Glomerular visceral epithelial cell (primary cell): Measurements from ENCODE around the gene COMMD3.

Experiments used
- DNase-seq: peaks from one replicate; pipeline ENCODE4 v3.0.0-alpha.2; 2016; ENCODE audit errors: extremely low spot score

COMMD3 gene

DNA sequence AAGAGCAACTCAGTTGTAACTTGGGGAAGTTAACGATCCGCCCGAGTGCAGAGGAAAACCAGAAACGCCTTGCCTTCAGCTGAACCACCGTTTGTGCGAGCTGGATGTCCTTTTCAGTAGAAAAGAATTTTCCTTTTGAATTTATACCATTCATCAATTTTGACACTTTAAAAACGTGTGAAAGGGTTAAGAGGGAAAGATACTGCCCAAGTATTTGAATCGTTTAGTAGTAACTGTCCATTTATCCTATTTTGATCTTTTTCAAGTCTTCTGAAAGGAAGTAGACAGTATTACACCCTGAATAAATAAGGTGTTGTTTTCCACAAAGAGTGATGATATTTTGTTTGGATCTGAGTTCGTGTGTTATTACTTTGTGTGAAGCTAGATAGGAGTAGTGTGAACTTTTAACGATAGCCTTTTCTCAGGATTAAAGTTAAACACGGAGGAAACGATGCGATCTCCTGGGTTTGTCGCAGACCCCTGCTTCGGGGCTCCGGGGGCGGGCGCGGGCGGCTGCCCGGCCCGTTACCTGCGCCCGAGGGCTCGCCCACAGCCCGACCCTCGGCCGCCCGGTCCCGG, 3.9 kb downstream of the COMMD3 start:
- no peak for DNase-seq

GRCh38 chr10:22320591-22321155, 4.5 kb downstream of the COMMD3 start, which contains the start of gene BMI1:
BMI1 (plus strand) TSS chr10:22321099; CDS start chr10:22326450, 5,351 bp downstream.
- DNase-seq = peak; percentile 83

DNA sequence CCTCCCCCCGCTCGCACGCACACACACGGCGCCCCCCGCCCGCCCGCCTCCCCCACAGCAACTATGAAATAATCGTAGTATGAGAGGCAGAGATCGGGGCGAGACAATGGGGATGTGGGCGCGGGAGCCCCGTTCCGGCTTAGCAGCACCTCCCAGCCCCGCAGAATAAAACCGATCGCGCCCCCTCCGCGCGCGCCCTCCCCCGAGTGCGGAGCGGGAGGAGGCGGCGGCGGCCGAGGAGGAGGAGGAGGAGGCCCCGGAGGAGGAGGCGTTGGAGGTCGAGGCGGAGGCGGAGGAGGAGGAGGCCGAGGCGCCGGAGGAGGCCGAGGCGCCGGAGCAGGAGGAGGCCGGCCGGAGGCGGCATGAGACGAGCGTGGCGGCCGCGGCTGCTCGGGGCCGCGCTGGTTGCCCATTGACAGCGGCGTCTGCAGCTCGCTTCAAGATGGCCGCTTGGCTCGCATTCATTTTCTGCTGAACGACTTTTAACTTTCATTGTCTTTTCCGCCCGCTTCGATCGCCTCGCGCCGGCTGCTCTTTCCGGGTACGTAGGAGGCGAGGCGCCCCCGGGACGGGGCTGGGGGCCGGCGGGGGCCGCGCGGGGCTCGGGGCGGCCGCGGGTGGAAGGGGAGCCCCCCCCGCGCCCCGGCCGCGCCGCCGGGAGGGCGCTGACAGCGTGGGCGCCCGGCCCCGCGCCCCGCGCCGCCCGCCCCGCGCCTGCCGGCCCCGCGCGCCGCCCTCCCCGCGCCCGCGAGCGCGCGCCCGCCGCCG, 5.2 kb downstream of the COMMD3 start:
- peak; percentile 71 for DNase-seq

- no peak for DNase-seq
Observed at GRCh38 chr10:22321924-22322640, 5.9 kb downstream of the COMMD3 start.

DNA sequence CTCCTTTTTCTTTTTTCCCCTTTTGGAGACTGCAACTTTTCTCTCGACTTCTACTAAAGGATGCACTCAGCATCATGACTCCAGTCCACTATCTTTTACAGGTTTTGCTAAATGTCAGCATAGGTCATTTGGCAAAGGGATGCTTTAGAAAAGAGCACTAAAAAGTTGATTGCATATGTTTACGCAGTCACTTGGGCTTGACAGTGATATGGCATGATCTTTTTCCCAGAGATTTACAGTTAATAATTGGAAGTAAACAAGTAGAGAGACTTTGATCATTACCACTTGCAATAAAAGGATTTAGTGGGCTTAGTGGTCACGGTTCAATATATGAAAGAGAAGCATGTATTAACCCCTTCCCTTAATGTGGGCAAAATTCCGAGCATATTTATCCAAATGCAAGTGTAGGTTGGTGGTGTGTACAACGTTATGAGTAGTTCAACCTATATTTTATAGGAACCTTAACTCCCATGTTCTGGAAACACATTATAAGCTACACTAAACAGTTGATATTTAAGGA, 6.5 kb downstream of the COMMD3 start:
- DNase-seq = no peak

- no peak for DNase-seq
Observed at GRCh38 chr10:22323538-22324305, 7.5 kb downstream of the COMMD3 start.

DNA sequence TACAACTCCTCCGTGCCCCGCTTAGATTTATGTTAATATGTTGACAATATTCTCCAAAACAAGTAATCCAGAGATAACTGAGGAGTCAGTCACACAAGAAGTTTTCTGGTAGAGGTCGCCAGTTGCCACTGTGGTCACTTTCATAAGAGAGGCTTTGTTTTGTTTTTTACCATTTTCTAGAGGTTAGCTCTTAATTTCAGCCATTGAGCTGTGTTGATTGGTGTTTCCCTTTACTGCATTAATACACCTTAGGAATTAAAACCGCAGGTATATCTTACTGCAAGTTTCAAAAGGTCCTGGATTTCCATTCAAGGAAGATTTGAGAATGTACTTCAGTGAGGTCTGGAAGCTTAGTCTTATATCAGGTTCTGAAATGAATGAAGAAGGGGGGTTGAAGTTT, 8.2 kb downstream of the COMMD3 start:
- DNase-seq = no peak

GRCh38 chr10:22324893-22325271, 8.7 kb downstream of the COMMD3 start:
- no peak for DNase-seq

- DNase-seq = peak; percentile 75
Observed at GRCh38 chr10:22325272-22326144, 9.3 kb downstream of the COMMD3 start.

- no peak for DNase-seq
Observed at GRCh38 chr10:22326145-22326702, 10.0 kb downstream of the COMMD3 start.

GRCh38 chr10:22329150-22329549, 13.0 kb downstream of the COMMD3 start:
- no peak for DNase-seq

DNA sequence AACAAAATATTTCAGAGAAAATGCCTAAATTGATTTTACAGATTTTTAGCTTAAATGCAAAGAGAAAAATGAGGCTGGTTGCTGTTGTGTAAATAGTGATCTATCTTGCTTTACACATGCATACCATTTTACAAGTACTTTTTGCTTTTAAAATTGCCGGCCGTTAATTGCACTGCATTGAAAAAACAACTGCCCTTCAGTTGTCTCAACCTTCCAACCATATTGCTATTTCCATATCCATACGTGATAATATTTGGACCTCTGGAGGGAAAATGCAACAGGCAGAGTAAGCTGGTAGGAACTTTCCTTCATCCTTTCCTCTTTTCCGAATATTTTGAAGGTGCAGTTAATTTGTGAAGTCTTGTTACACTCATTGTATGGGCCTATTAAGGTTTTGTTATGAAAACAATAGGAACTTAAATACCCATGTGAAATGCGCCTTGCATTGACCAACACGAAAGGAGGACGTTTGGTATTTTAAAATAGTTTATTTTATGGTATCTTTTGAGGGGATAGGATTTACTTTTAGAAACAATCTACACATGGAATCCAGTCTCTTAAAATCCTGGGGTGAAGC, 16.0 kb downstream of the COMMD3 start:
- DNase-seq = no peak

DNA sequence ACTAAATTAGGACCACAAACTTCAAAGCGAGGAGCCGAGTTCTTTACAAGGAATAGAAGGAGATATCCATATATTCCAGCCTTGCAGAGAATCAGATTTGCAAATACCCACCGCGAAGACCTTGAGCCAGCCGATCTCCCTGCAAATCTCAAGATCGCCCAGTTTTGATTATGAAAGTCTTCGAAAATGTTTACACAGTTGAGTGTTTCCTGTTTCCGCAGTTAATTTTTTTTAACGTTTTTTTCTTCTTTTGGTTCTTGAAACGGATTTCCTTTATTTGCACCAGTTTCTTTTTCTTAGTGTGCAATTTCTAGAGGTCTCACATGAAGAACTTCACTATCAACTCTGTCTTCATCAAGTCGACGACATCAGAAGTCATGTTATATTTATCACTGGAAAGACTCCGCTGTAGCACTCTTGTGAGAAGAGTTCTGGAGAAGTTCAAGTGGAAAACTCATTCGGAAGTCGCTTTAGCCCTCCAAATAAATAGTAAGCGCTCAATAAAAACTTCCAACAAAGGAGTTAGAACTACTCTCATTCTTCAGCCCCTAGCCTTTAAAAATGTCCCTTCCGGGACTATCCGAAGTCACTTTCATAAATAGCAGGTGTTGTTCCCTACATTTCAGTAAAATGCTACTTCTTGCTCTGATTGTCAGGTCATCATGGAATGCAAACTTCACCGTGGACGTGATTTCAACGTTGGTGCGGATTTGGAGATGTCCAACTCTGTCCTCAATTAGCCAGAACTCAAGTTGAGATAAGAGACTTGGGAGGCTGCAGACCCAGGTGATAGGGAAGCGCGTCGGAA, 17.2 kb downstream of the COMMD3 start:
- no peak for DNase-seq

DNA sequence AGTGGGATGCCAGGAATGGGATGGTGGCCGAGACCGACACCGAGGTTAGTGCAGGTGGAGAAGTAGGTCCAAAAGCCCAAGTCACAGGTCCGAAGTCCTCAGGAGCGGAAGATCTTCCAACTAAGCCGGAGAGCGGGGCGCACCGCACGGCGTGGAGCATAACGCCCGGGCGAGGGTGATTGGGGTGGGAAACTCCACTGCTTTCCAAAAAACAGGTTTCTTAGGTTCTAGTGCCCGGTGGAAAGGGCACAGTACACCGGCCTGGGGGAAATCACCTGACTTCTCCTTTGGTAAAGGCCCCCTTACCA, 17.7 kb downstream of the COMMD3 start:
- DNase-seq = no peak

DNA sequence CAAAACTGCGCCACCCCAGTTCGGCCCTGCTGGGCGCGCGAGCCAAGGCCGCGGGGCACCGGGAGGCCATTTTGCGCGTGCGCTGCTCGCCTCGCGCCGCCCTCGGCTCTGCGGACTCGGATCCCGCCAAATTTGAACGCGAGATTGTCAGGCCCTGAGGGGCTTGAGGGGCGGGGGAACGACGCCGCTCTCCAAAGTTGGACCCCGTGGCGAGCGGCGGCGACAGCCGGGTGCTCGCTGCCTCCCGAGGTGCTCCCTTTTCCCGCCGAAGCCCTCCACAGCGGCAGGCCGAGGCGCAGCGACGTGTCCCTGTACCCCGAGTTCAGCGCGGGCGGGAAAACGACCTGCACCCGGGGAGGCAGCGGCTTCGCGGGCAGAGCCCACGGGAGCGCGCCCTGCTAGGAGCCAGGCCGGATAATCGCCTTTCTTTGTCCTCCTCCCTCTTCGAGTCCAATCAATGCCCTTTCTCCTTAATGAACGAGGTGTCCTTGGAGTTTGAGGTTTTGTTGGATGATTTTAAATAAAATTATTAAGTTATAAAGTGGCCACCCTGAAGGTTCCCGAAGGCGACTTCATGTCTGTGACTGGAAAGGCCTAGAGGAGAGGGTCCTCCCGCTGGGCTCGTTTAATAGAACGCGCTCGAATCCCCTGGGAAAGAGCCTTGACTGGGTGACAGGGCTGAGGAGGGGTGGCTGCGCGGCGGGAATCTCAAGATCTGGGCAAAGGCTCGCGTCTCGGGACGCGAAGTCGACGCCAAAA, 18.4 kb downstream of the COMMD3 start:
- DNase-seq = no peak

DNA sequence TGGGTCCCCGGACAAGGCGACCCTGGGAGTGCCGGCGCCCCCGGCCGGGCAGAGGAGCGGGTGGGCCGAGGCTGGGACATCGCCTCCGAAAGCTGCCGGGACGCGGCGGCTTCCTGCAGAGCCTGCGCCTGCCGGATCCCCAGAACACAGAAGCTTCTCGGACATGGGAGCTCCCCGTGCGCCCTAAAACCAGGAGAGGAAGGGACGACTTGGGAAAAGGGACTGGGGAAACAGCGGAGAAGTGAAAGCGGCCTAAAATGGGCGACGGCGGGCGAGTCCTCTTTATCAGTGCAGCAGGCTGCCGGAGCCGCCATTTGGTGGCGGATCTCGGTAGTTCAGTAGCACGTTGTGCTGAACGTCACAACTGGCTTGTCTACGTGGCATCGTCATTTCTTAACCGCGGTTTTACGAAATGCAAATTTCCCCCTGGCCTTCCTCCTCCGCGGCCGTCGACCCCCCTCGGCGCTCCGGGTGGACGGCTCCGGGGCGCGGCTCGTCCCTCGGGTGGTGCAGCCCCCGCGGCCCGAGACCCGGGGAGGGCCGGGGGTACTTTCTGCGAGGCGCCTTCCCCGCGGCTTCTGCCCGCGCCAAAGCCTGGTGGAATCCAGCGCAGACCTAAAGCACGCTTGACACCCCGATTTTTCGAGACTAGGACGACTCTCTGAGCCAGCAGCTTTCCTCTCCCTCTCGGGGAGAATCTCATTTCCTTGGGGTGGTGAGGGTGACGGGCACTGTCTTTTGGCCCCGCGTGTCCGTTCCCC, 19.2 kb downstream of the COMMD3 start:
- DNase-seq = no peak

- DNase-seq = no peak
Observed at GRCh38 chr10:22338185-22338900, 22.2 kb downstream of the COMMD3 start.
